EH (cell line): Measurements from ENCODE around the gene PRAMEF18.
"Not testable (repeated sequence)": the region's sequence is repeated elsewhere in the genome, so short reads cannot be mapped to it uniquely, and the experiment has no call there.

Source experiments
- DNase-seq: peaks from one replicate; pipeline ENCODE4 v3.0.0-alpha.2; 2015; ENCODE audit warnings: low read depth

PRAMEF18 gene

GRCh38 chr1:13225675-13226204 lies at the start of gene PRAMEF18:
Gene PRAMEF18 (minus strand): TSS chr1:13226154. CDS start chr1:13226106, 48 bp downstream.
- not testable (repeated sequence) for DNase-seq

- DNase-seq = not testable (repeated sequence)
These were observed 39.2 kb upstream of the PRAMEF18 start for GRCh38 chr1:13265124-13265523.

DNA sequence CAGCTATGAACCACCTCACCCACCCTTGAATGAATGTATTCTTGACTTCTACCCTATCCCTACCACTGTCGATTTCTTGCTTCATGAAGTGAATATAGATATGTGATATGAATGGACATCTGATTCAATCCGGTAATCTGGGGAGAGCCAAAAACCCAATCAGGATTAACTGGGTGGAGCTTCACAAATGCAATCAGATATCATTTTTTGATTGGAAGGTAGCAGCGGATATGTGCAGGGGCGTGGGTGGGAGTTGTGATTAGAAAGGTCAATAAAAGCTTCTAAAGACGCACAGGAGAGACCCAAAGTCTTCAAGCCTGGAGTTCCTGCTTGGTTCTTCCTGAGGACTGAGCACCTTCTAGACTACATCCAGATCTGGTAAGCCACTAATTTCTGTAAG lies 27.9 kb upstream of the PRAMEF18 start, which contains the start of gene PRAMEF5:
PRAMEF5 (plus strand) TSS at position 301 of the 400 bp plus-strand sequence. CDS start 5,071 bp downstream, outside the sequence.
- DNase-seq = not testable (repeated sequence)

GRCh38 chr1:13247122-13247521 lies 21.2 kb upstream of the PRAMEF18 start:
- DNase-seq = not testable (repeated sequence)

DNA sequence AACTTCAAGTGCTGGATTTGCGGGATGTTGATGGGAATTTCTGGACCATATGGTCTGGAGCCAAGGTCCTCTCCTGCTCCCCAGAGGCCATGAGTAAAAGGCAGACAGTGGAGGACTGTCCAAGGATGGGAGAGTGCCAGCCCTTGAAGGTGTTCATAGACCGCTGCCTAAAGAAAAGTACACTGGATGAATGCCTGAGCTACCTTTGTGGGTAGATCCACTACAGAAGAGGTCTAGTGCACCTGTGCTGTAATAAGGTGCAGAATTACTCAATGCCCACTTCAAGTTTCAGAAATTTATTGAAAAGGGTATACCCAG lies 20.6 kb upstream of the PRAMEF18 start:
- DNase-seq = not testable (repeated sequence)

DNA sequence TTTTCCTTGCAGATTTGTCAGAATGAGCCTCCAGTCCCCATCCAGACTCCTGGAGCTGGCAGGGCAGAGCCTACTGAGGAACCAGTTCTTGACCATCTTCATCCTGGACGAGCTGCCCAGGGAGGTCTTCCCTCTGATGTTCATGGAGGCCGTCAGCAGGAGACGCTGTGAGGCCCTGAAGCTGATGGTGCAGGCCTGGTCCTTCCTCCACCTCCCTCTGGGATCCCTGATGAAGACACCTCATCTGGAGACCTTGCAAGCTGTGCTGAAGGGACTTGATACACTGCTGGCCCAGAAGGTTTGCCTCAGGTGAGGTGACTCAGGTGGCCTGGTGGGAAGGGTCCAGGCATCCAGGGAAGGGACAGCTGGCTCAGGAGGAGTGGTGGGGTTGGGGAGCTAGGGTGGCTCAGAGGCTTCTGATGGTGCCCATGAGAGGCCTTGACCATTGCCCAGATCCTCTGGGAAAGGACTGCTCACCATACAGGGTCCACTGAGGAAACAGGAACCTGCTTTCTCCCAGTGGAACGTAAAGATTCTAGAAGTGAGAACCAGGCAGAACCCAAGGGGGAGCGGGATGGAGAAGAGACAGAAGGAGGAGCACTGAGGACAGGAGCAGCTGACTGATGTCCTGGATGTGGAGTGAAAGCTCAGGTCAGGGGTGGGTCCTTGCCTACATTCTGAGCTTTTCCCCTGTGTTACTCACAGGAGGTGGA lies 20.0 kb upstream of the PRAMEF18 start:
- not testable (repeated sequence) for DNase-seq

DNA sequence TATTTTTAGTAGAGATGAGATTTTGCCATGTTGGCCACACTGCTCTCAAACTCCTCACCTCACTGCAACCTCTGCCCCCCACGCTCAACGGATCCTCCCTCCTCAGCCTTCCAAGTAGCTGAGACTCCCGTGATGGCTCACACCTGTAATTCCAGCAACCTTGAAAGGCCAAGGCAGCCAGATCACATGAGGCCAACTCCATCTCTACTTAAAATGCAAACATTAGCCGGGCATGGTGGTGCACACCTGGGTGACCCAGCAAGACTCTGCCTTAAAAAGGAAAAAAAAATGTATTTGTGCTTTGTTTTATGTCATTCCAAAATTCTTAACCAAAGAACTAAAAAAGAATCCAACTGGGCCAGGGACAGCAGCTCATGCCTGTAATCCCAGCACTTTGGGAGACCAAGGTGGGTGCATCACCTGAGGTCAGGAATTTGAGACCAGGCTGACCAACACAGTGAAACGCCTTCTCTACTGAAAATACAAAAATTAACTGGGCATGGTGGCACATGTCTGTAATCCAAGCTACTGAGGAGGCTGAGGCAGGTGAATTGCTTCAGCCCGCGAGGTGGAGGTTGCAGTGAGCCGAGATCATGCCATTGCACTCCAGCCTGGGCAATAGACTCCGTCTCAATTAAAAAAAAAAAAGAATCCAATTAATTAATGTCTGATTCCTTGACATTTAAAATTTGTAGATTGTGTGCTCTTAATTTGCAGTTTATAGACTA lies 17.7 kb upstream of the PRAMEF18 start:
- DNase-seq = not testable (repeated sequence)

- DNase-seq = not testable (repeated sequence)
These were observed 13.7 kb upstream of the PRAMEF18 start for GRCh38 chr1:13239633-13240032.

GRCh38 chr1:13237572-13237971 lies 11.6 kb upstream of the PRAMEF18 start:
- DNase-seq = not testable (repeated sequence)

DNA sequence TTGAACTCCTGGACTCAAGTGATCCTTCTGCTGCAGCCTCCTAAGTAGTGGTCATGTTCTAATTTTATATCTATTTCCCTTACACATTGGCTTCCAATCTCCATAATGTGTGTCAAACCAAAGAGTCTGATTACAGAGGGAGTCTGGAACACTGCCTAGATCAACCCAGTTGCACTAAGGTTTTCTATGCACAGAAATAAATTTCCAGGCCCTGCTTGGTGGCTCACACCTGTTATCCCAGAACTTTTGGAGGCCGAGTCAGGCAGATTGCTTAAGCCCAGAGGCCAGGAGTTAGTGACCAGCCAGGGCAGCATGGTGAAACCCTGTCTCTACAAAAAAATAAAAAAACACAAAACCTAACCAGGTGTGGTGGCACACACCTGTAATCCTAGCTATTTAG lies 8.1 kb upstream of the PRAMEF18 start:
- DNase-seq = not testable (repeated sequence)

DNA sequence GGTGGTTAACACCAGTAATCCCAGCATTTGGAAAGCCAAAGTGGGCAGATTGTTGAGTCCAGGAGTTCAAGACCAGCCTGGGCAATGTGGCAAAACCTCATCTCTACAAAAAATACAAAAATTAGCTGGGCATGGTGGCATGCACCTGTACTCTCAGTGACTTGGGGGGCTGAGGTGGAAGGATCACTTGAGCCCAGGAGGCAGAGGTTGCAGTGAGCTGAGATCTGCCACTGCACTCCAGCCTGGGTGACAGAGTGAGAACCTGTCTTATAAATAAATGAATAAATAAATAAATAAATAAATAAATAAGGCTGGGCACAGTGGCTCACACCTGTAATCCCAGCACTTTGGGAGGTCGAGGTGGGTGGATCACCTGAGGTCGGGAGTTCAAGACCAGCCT lies 6.1 kb upstream of the PRAMEF18 start:
- not testable (repeated sequence) for DNase-seq

DNA sequence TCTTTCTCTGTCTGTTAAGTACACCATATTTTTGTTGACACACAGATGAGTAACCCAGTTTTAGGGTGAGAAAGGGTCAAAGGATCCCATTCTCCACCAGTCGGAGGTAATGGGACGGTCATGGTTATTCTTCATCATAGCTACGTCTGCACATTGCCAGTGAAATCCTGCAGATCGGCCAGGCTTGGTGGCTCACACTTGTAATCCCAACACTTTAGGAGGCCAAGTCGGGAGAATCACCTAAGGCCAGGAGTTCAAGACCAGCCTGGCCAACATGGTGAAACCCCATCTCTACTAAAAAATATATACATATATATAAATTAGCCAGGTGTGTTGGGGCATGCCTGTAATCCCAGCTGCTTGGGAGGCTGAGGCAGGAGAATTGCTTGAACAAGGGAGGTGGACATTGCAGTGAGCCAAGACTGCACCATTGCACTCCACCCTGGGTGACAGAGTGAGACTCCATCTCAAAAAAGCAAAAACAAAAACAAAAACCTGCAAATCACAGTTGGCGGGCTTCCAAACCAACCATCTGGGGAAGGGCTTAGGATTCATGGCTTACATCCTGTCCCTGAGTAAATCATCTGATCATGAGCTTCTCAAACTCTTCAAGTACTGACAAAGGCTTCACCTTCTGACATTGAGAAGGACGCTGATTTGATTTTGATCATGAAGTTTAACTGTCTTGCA lies 5.3 kb upstream of the PRAMEF18 start:
- not testable (repeated sequence) for DNase-seq

DNA sequence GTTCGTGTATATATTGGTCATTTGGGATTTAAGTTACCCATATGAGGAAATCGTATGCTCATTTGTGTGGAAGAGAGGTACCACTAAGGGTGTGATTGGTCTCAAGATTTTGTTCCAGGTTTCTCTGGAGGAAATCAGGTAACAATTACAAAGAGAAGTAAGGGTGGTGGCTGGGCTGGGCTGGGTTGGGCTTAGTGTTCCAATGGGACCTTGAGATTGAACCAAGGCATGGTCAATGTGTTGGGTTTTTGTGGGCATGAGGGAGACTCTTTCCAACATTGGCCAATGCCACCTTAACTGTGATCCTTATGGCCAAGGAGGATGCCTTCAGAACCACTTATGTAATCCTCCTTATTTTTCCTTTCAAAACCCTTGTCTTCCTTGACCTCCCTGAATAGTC lies 4.6 kb upstream of the PRAMEF18 start:
- DNase-seq = not testable (repeated sequence)

GRCh38 chr1:13230096-13230495 lies 4.1 kb upstream of the PRAMEF18 start:
- DNase-seq = not testable (repeated sequence)

DNA sequence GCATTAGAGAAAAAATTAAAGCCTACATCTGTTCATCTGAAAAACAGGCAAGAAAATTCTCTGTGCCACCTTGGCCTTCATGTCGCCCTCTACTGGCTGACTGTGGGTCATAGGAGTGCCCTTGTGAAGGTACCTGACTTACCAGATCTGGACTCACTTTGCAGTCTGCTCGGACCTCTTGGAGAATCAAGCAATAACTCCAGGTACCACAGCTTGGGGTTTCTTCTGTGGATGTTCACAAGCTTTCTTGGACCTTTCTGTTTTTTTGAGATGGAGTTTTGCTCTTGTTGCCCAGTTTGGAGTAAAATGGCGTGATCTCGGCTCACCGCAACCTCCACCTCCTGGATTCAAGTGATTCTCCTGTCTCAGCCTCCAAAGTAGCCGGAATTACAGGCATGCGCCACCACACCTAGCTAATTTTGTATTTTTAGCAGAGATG lies 2.4 kb upstream of the PRAMEF18 start:
- no peak for DNase-seq

DNA sequence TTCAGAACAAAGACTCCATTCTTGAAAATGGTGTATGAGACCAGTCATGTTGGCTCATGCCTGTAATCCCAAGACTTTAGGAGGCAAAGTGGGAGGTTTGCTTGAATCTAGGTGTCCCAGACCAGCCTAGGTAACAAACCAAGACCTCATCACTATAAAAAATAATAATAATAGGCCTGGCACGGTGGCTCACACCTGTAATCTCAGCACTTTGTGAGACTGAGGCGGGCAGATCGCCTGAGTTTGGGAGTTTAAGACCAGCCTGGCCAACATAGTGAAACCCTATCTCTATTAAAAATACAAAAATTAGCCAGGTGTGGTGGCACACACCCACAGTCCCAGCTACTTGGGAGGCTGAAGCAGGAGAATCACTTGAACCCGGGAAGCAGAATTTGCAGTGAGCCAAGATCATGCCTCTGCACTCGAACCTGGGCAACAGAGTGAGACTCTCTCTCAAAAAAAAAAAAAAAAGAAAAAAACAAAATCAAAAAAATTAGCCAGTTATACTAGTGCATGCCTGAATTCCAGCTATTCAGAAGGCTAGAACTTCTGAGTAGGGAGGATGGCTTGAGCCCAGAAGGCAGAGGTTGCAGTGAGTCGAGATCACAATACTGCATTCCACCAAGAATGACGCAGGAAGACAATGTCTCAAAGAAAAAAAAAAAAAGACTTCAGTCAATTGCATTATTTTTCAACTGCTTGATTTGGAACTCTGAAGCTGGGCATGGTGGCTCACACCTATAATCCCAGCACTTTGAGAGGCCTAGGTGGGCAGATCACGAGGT lies 1.5 kb upstream of the PRAMEF18 start:
- not testable (repeated sequence) for DNase-seq

DNA sequence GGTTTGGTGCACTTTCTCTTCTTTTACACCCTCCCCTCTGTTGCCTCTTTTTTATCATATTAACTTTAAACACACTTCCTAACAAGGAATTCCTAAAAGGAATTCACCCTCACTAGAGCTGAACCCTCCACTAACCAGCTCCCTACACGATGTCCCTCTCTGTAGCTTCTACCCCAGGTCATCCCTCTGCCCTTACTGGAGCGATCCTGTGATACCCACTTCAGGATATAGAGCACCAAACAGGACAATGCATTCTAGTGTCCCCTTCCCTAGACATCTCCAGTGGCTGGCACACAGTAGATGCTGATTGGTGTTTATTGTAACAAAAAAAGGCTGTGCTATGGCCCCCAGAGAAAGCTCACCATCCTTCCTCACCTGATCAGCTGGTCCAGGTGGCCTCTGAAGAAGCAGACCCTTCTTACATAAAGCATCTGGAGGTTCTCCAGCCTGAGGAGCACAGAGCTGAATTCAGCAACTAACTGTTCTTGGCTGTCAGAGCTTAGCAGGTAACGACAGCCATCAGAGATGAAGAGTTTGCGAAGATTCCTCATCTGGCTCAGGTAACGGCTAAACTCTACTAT lies 1.4 kb downstream of the PRAMEF18 start:
- DNase-seq = no peak

DNA sequence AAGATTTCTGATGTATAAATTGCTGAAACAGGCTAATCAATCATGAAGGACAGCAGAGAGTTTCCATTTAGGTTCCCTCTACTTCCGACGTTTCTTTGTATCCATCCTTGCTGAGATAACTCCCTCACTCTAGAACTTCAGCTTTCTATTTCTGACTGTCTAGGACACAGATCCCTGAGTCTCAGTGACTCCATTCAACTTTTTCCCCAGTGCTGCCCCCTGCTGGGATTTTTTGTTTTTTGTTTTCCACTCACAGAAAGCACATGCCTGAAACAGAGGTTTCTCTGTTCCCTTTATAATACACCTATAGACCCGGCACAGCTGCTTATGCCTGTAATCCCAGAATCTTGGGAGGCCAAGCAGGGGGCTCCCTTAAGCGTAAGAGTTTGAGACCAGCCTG lies 3.2 kb downstream of the PRAMEF18 start:
- not testable (repeated sequence) for DNase-seq

GRCh38 chr1:13219203-13219602 lies 6.8 kb downstream of the PRAMEF18 start:
- not testable (repeated sequence) for DNase-seq

- DNase-seq = not testable (repeated sequence)
These were observed 9.3 kb downstream of the PRAMEF18 start for GRCh38 chr1:13216619-13217018.

DNA sequence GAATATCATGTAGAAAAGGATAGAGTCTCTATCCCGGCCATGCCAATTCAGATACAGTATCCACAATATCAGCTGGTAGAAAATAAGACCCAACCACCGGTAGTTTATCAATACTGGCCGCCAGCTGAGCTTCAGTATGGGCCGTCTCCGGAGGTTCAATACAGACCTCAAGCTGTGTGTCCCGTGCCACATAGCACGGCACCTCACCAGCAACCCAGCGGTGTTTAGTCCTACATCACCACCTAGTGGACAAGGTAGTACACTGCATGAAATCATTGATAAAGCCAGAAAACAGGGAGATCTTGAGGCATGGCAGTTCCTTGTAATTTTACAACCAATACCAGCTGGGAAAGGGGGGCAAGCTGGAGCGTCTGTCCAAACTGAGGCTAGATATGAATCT lies 17.2 kb downstream of the PRAMEF18 start:
- DNase-seq = not testable (repeated sequence)
